Stimulated activated CD8-positive, alpha-beta memory T cell treated with anti-CD3 and anti-CD28 coated beads, Interleukin-2, amount 100 ng/mL, for 48 hours (primary cell): Measurements from ENCODE around the gene UQCC5.

Experiments
- DNase-seq, 2 donors: peaks; one replicate each; pipeline ENCODE4 v3.0.0-alpha.2; 2020; ENCODE audit warnings: low read depth in 2 of 2

The UQCC5 gene

GRCh38 chr3:52534281-52535183 lies 1.9 kb upstream of the UQCC5 start:
- no peak for DNase-seq

DNA sequence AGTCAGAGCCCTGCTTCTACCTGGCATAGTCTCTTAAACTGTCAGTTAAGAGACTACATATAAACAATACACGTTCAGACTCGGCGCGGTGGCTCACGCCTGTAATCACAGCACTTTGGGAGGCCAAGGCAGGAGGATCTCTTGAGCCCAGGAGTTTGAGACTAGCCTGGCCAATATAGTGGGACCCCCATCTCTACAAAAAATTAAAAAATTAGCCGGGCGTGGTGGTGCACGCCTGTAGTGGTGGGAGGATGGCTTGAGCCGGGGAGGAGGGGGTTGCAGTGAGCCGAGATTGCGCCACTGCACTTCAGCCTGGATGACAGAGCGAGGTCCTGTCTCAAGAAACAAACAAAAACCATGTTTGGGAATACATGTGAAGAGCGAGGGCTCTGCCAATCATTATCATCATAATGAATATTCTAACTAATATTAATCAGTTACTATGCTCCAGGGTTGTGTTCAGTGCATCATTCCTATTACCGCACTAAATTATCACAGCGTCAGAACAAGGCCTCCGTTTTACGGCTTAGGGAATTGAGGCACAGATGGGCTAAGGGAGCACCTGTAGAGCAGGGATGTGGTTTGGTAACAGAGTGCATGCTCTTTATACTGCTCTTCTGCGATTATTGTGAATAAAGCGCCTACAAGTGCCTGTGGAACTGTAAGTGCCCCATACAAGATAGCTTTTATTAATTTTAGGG lies 844 bp upstream of the UQCC5 start:
- DNase-seq = no peak

DNA sequence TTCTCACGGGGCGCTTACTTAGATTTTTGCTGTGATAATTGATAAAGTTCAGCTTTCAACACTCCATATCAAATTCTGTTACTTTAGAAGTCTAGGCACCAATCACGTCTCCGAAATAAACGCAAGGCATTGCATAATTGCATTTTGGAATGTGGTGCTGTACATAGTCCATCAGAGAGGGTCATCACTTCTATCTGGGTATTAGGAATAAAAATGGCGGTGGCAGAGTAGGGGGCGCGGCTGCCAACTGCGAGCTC lies 365 bp upstream of the UQCC5 start:
- DNase-seq = no peak

- no peak for DNase-seq
These were observed 788 bp downstream of the UQCC5 start for GRCh38 chr3:52537165-52537620.

DNA sequence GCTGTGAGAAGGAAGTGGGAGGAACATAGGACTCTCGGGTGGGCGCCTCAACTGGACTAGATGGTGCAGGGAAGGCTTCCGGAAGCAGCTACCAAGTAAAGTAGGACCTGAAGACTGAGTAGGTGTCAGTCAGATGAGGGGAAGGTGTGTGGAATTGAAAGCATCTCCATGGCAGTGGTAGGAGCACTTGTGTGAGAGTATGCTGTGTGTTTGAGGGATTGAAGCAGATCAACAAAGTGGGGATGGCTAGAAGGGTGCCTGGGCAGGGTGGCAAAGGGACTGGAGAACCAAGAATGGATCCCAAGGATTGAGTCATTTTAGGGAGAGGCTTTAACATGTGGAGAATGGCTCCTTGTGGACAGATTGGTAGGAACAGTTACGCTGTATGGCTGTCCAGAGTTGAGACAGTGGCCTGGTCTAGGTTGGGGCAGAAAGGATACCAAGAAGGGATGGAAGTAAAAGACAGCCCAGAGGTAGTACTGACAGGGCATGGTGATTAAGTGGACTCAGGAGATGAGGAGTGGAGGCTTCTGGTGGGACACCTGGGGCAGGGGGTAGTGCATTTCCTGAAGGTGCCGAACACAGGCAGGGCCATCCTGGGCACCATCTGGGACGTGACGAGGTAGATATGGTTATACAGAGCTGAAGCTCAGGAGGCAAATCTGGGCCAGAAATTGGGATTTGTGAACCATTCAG lies 1.5 kb downstream of the UQCC5 start:
- DNase-seq = no peak

- no peak for DNase-seq
These were observed 2.7 kb downstream of the UQCC5 start for GRCh38 chr3:52539010-52539653.

- no peak for DNase-seq
These were observed 4.6 kb downstream of the UQCC5 start for GRCh38 chr3:52541050-52541449.

DNA sequence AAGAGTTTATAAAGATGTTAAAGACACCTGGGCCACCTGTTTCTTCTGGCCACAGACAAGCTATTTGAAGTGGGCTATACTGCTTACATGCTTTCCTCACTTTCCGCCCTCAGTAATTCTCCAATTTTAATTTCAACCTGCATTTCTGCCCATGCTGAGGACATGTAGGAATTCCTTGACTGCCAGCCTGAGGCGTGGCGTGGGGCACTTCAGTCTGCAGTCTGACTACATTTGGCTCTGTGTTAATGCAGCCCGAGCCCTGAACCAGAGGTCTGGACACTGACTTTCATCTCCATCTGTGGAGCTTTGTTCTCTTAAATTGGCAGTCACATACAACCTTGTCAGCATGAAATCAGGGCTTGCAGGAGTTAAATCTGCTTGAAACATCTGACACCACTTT lies 8.5 kb downstream of the UQCC5 start:
- no peak for DNase-seq

DNA sequence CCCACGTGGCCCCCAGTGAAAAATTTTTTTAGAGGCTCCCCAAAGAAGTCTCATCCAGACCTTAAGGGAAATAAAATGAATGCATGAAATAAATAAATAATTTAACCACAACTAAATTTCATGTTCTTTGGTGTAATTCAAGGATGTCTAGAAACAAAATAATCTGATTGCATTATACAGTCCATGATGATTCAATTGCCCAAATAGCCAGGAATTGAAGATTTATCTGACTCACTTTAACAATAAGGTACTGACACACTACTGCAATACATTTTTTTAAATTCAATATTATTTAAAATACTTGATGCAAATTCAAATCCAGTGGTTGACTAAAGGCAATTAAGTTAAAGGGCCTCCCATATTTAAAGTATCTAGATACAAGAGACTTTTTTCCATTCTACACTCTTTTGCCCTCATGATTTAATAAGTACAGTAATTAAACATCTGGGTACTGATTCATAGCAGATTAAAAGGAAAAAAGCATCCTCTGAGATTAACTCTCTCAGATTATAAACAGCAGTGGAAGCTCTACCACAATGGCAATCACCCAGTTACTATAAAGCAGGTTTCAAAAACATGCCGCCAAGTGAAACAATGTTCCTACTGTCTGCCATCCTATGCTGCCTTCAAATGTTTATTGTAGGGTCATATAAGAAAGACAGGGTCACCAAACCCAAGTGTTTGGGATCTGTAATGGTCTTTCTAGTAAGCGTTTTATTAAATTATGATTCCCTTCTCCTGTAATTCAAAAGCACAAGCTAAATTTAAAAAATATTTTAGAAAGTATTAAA lies 9.9 kb downstream of the UQCC5 start:
- DNase-seq = no peak

DNA sequence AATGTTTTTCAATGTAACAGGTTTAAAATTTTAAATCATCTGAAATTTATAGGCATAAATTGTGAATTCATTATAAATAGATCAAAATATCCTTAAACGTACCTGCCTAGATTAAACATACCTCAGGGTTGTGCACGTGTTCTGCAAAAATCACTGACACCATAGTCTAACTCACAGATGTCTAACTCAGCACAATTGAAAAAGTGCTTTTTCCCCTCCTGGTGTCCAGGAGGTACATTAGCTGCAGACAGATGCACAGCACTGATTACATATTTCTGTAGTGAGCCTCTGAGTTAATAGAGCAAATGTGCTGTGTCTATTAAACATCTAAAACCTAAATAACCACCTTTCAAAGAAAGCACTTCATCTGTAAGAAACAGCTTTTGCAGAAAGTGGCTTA lies 10.7 kb downstream of the UQCC5 start:
- no peak for DNase-seq

DNA sequence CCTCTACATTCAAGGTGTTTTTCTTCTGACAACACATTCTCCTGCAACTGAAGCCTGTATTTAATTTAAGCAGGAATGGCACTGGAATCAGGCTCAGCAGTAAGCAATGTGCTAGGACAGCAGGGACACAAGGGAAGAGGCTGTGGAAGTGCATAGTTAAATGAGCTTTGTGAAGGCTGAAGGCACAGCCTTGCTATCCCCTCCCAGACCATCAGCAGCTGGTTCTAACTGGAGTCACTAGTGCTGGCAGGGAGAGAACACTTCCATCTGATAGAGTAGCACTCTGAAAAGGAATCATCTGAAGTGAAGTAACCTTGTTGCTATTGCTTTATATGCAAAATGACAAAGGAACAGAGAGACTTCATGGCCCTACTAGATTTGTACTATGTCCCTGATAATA lies 14.7 kb downstream of the UQCC5 start:
- no peak for DNase-seq

GRCh38 chr3:52552089-52552488 lies 15.7 kb downstream of the UQCC5 start:
- DNase-seq = no peak

GRCh38 chr3:52554026-52554755 lies 17.8 kb downstream of the UQCC5 start:
- no peak for DNase-seq

GRCh38 chr3:52555056-52555455 lies 18.7 kb downstream of the UQCC5 start:
- DNase-seq = no peak

DNA sequence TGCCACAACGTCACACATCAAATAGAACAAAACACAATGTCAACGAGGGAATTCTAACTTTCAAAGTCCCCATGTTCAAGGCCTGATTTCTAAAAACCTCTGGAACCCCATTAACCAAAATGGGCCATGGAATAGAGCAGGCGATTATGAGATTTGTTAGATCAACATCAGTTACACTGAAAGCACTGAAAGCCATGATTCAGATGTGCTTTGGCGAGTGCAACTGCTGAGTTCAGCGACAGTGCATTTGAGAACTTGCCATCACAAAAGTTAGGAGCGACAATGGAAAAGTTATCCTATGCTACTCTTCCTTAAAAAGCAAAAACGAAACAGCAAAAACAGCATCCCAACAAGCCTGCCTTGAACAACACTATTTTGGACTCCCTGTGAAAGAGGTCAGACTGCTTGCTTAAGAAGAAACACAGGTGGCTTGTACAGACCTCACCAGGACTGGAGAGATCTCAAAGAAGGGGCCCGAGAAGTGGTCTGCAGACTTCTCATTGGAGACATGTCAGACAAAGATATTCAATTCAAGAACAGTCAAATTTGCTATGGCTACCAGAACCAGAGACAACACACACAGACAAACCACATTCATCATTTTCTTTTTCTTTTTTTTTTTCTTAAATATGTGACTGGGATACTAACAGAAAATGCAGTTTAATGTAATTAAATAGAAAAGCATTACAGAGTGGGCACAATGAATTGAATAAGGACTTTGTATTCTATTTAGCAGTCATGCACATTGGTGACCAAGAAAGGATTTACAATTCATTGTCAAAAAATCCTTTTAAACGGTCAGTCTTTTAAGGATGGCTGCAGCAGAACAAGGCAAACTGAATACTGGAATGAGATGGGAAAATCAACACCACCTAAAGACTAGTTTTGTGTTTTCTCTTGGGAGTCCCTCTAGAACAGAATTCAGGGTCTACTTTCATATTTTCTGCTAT lies 20.9 kb downstream of the UQCC5 start:
- no peak for DNase-seq

DNA sequence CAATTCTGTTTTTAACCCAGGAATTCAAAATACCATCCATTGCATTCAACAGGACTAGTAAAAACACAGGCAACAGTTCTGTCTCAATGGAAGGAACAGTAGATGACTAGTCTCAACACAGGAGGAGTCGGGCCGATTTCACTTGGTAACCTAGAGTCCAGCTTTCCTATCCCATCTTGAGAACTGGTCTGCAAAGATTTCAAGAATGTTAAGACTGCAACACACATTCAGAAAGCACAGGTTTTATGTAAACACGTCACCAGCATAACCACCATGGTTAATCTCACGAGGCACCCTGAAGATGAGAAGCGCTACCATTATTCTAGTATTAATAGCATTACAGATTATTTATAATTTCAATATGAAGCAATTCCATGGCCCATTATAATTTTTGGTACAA lies 22.0 kb downstream of the UQCC5 start:
- no peak for DNase-seq

- no peak for DNase-seq
These were observed 24.8 kb downstream of the UQCC5 start for GRCh38 chr3:52561028-52561747.

DNA sequence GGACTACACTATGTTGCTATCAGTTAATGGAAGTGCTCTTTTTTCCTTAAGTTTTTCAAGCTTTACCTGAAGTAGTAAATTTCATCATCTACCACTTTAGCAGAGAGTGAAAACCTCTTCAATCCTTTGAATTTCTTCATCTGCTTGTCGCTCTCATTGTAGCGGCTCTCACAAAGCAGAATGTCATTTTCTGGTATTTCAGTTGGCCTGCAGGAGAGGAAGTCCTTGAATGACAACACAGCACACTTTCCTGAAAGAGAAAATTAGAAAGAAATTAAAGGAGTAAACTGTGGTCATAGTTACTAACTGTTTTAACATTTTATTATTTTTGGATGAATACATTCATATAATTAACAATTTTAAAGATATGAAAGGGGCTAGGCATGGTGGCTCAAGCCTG lies 27.6 kb downstream of the UQCC5 start:
- DNase-seq = no peak

GRCh38 chr3:52568069-52568468 lies 31.7 kb downstream of the UQCC5 start:
- no peak for DNase-seq
